ENCODE data around the gene TPPP3.

Gene TPPP3

DNA sequence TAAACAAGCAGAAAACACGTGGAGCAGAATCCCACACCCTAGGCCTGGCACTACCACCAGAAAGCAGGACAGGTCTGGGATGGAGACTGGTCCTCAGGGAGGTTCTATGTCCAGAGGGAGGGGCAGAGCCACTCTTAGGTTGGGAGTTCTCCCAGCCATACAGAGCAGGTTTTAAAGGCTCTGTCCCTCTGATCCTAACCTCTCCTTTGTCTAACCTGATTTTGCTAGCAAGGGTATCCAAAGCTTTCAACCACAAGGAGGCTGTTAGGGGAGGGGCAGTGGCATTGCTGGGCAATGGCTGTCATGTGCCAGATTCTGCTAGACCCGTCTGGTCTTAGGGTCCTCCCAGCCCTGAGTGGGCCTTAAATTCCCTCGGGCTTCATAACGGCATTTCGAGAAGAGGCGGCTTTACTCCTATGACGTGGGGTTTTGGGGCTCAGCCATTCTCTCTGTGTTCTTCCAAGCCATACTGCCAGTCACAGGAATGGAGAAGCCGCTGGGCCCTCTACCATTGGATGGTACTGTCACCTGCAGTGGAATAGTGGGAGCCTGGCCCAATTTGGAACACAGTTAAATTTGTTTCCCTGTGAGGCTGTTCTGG, 5.7 kb downstream of the TPPP3 start:
- Histone ChIP-seq H3K9me2 (replicated peaks; ENCODE audit: low read depth, low read length) (no peaks in the 10 kb centered on the region), H3K9me3 (ENCODE audit: insufficient read depth, low read depth, low read length) (no peaks in the 10 kb centered on the region), H3K4me2 (ENCODE audit: low read depth, low read length, poor library complexity, severe bottlenecking) (no peak overlapping the region), H3K4me1 (ENCODE audit: insufficient read depth, low read length, poor library complexity, severe bottlenecking) (no peaks in the 10 kb centered on the region), H4K20me1 (ENCODE audit: insufficient read depth, low read length, poor library complexity, severe bottlenecking) (no peaks in the 10 kb centered on the region), H3F3A (ENCODE audit: low read depth) (no peaks in the 10 kb centered on the region), H3K79me2 (ENCODE audit: insufficient read depth, low read length) (no peaks in the 10 kb centered on the region), H2AFZ (ENCODE audit: low read length) (no peak overlapping the region), H3K4me3 (ENCODE audit: low read length, poor library complexity, severe bottlenecking) (no peak overlapping the region), H3K27me3 (ENCODE audit: insufficient read depth, low read length, poor library complexity, severe bottlenecking) (no peaks in the 10 kb centered on the region), H3K9ac (ENCODE audit: low read depth, low read length, poor library complexity, severe bottlenecking) (no peak overlapping the region), H3K36me3 (ENCODE audit: insufficient read depth, low read length) (no peaks in the 10 kb centered on the region)
- no peak for TF ChIP-seq EZH2phosphoT487 (IDR thresholded peaks at IDR 0.05; ENCODE audit: borderline replicate concordance)
- TF ChIP-seq, protein P1, sequence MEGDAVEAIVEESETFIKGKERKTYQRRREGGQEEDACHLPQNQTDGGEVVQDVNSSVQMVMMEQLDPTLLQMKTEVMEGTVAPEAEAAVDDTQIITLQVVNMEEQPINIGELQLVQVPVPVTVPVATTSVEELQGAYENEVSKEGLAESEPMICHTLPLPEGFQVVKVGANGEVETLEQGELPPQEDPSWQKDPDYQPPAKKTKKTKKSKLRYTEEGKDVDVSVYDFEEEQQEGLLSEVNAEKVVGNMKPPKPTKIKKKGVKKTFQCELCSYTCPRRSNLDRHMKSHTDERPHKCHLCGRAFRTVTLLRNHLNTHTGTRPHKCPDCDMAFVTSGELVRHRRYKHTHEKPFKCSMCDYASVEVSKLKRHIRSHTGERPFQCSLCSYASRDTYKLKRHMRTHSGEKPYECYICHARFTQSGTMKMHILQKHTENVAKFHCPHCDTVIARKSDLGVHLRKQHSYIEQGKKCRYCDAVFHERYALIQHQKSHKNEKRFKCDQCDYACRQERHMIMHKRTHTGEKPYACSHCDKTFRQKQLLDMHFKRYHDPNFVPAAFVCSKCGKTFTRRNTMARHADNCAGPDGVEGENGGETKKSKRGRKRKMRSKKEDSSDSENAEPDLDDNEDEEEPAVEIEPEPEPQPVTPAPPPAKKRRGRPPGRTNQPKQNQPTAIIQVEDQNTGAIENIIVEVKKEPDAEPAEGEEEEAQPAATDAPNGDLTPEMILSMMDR (conservative IDR thresholded peaks at IDR 0.05; ENCODE audit: low read length): no peak

DNA sequence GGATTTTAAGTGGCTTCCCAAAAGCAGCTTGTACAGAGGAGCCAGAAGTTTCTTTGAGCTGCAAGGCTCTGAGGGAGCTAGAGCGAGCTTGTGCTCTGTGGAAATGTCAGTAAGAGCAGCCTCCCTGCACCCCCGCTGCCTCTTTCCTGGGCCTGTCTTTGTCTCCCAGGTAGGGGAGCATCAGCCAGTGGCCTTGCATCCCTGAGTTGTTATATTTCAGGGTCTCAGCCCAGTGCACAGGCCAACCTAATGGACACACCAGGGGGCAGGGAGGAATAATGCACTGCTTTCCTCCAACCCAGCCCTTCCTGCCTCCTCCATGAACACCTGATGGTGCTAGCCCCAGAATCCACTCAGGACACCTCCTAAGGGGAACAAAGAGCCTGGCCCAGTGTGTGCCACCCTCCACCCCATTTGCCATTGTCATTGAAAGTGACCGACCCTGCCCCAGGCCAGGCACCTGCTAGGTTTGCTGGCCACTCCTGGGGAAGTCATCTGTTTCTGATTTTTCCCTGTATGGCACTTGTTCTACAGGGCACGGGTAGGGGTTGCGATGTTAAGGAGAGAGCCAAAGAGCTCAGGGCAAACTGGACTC, 6.3 kb downstream of the TPPP3 start:
- H3K9ac ChIP-seq (ENCODE audit: low read depth, low read length, poor library complexity, severe bottlenecking): no peak overlapping the region
- TF ChIP-seq, protein P1 (conservative IDR thresholded peaks at IDR 0.05; ENCODE audit: low read length): no peak
- TF ChIP-seq EZH2phosphoT487 (IDR thresholded peaks at IDR 0.05; ENCODE audit: borderline replicate concordance): no peak
- H4K20me1 ChIP-seq (ENCODE audit: insufficient read depth, low read length, poor library complexity, severe bottlenecking): no peaks in the 10 kb centered on the region
- H3K9me2 ChIP-seq (replicated peaks; ENCODE audit: low read depth, low read length): no peaks in the 10 kb centered on the region
- no peaks in the 10 kb centered on the region for H3K79me2 ChIP-seq (ENCODE audit: insufficient read depth, low read length)
- H3K9me3 ChIP-seq (ENCODE audit: insufficient read depth, low read depth, low read length): no peaks in the 10 kb centered on the region
- no peaks in the 10 kb centered on the region for H3K4me1 ChIP-seq (ENCODE audit: insufficient read depth, low read length, poor library complexity, severe bottlenecking)
- H3K36me3 ChIP-seq (ENCODE audit: insufficient read depth, low read length): no peaks in the 10 kb centered on the region
- no peak overlapping the region for H3K4me3 ChIP-seq (ENCODE audit: low read length, poor library complexity, severe bottlenecking)
- no peaks in the 10 kb centered on the region for H3F3A ChIP-seq (ENCODE audit: low read depth)
- H3K4me2 ChIP-seq (ENCODE audit: low read depth, low read length, poor library complexity, severe bottlenecking): no peak overlapping the region
- H3K27me3 ChIP-seq (ENCODE audit: insufficient read depth, low read length, poor library complexity, severe bottlenecking): no peaks in the 10 kb centered on the region
- H2AFZ ChIP-seq (ENCODE audit: low read length): no peak overlapping the region

DNA sequence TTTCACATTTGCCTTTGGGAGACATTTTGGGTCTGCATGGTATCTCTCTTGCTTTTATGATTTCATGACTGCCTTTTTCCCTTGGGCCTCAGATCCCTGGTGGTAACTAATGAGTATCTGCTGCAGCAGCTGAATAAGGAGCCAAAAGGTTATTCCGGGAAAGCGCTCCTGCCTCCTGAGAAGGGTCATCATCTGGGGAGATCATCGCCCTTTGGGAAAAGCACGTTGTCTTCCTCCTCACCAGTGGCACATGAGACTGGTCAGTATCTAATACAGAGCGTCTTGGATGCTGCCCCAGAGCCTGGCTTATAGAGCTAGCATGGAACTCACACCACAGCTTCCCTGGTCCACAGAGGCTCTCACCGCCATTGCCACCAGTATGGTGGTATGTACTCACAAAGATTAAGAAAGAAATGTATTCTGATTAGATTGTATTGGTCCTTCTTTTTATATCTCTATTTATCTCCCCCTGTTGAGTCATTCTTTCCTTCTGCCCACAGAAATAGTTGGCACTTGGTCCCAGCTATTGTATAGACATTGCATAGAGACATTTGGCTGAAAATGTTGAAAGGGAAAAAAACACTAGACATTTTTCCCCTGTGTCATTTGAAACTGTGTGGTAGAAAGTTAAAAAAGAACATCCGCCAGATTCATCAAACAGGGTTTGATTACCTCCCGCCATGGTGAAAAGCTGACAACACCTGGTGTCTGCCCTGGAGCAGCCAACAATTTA, 8.4 kb downstream of the TPPP3 start:
- H4K20me1 ChIP-seq (ENCODE audit: insufficient read depth, low read length, poor library complexity, severe bottlenecking): no peaks in the 10 kb centered on the region
- H3K9me3 ChIP-seq (ENCODE audit: insufficient read depth, low read depth, low read length): no peaks in the 10 kb centered on the region
- no peak overlapping the region for H3K4me2 ChIP-seq (ENCODE audit: low read depth, low read length, poor library complexity, severe bottlenecking)
- H3K9me2 ChIP-seq (replicated peaks; ENCODE audit: low read depth, low read length): no peaks in the 10 kb centered on the region
- no peak overlapping the region for H3K9ac ChIP-seq (ENCODE audit: low read depth, low read length, poor library complexity, severe bottlenecking)
- H3K27me3 ChIP-seq (ENCODE audit: insufficient read depth, low read length, poor library complexity, severe bottlenecking): no peaks in the 10 kb centered on the region
- no peaks in the 10 kb centered on the region for H3K4me1 ChIP-seq (ENCODE audit: insufficient read depth, low read length, poor library complexity, severe bottlenecking)
- no peaks in the 10 kb centered on the region for H3K36me3 ChIP-seq (ENCODE audit: insufficient read depth, low read length)
- H3K79me2 ChIP-seq (ENCODE audit: insufficient read depth, low read length): no peaks in the 10 kb centered on the region
- no peak overlapping the region for H2AFZ ChIP-seq (ENCODE audit: low read length)
- no peak overlapping the region for H3K4me3 ChIP-seq (ENCODE audit: low read length, poor library complexity, severe bottlenecking)
- no peaks in the 10 kb centered on the region for H3F3A ChIP-seq (ENCODE audit: low read depth)
- no peak for TF ChIP-seq EZH2phosphoT487 (IDR thresholded peaks at IDR 0.05; ENCODE audit: borderline replicate concordance)
- TF ChIP-seq, protein P1 (conservative IDR thresholded peaks at IDR 0.05; ENCODE audit: low read length): no peak

Data from Loucy (cell line).